ENCODE data around the gene OVCA2. TPM values are rescaled to one million over a fixed set of nuclear protein-coding genes. Genes with fewer than 3 reads are reported as not detected.
A peak's percentile ranks its signal among the peaks of the same experiment; 100 is the strongest.

OVCA2 gene
- total and polyA plus RNA-seq, 12 donors: 15.3 to 47.5 (median 17.7) TPM

- H3K4me3 ChIP-seq: no peak overlapping the region
- 81 to 94% methylated on average over 7 of the region's 7 CpGs for WGBS, 2 donors
- ATAC-seq (no peak), DNase-seq (no peak)
- peaks cover 8 to 41% (median 26%) of the 10 kb centered on the region in 9 donors for H3K4me1 ChIP-seq
- no peaks in the 10 kb centered on the region for H3K9me3 ChIP-seq
- intact Hi-C loops (cut with DNase I): loop anchor here in 4 of 10 donors (5.0 to 10.0 kb wide), 3 partner anchors 133 to 376 kb away; partner anchors contain the start of gene WDR81 (in 2 of the 4)
- no peaks in the 10 kb centered on the region for H3K27me3 ChIP-seq
- TF ChIP-seq CTCF (IDR thresholded peaks at IDR 0.05): no peak
- peaks cover 0 to 76% (median 34%) of the 10 kb centered on the region in 9 donors for H3K36me3 ChIP-seq
- H3K27ac ChIP-seq: no peak overlapping the region
These were observed 1.5 kb upstream of the OVCA2 start for GRCh38 chr17:2040219-2040827.

GRCh38 chr17:2040942-2041560 is 771 bp upstream of the OVCA2 start:
- intact Hi-C loops (cut with DNase I): loop anchor here in 4 of 10 donors (5.0 to 10.0 kb wide), 3 partner anchors 134 to 376 kb away; partner anchors contain the start of gene WDR81 (in 2 of the 4)
- H3K4me1 ChIP-seq: peaks cover 8 to 41% (median 26%) of the 10 kb centered on the region in 9 donors
- no peaks in the 10 kb centered on the region for H3K27me3 ChIP-seq
- H3K27ac ChIP-seq: peak overlapping the region in 9 of 10 donors; percentile 88 to 98 (median 93)
- DNase-seq (no peak), ATAC-seq (peak in 3 of 8 donors; percentile 2 to 25 (median 6))
- no peak for TF ChIP-seq CTCF (IDR thresholded peaks at IDR 0.05)
- 43 to 50% methylated on average over 16 of the region's 16 CpGs for WGBS, 2 donors
- H3K4me3 ChIP-seq: peak overlapping the region; percentile 53 to 97 (median 80)
- no peaks in the 10 kb centered on the region for H3K9me3 ChIP-seq
- H3K36me3 ChIP-seq: peaks cover 0 to 69% (median 31%) of the 10 kb centered on the region in 9 donors

GRCh38 chr17:2042390-2042847 is 597 bp downstream of the OVCA2 start:
- peaks cover 0 to 56% (median 17%) of the 10 kb centered on the region in 9 donors for H3K36me3 ChIP-seq
- H3K27me3 ChIP-seq: no peaks in the 10 kb centered on the region
- no peak for TF ChIP-seq CTCF (IDR thresholded peaks at IDR 0.05)
- H3K27ac ChIP-seq: peak overlapping the region; percentile 72 to 98 (median 93)
- peaks cover 8 to 41% (median 26%) of the 10 kb centered on the region in 9 donors for H3K4me1 ChIP-seq
- WGBS, 2 donors: 15 to 20% methylated on average over 17 of the region's 17 CpGs
- H3K4me3 ChIP-seq: peak overlapping the region; percentile 53 to 97 (median 80)
- no peak for DNase-seq
- intact Hi-C loops (cut with DNase I): loop anchor here in 4 of 10 donors (5.0 to 10.0 kb wide), 3 partner anchors 135 to 378 kb away; partner anchors contain the start of gene WDR81 (in 2 of the 4)
- peak in 7 of 8 donors; percentile 1 to 22 (median 9) for ATAC-seq
- no peaks in the 10 kb centered on the region for H3K9me3 ChIP-seq

GRCh38 chr17:2042933-2043332 is 1.1 kb downstream of the OVCA2 start:
- peak overlapping the region in 7 of 10 donors; percentile 93 to 98 (median 95) for H3K27ac ChIP-seq
- DNase-seq (no peak), ATAC-seq (no peak)
- WGBS, 2 donors: 84 to 90% methylated on average over 5 of the region's 5 CpGs
- TF ChIP-seq CTCF (IDR thresholded peaks at IDR 0.05): no peak
- no peaks in the 10 kb centered on the region for H3K9me3 ChIP-seq
- peaks cover 0 to 4% (median 0%) of the 10 kb centered on the region in 7 donors for H3K27me3 ChIP-seq
- intact Hi-C loops (cut with DNase I): loop anchor here in 4 of 10 donors (5.0 to 10.0 kb wide), 3 partner anchors 136 to 378 kb away; partner anchors contain the start of gene WDR81 (in 2 of the 4)
- H3K36me3 ChIP-seq: peaks cover 0 to 50% (median 14%) of the 10 kb centered on the region in 9 donors
- peak overlapping the region in 7 of 10 donors; percentile 70 to 97 (median 83) for H3K4me3 ChIP-seq
- H3K4me1 ChIP-seq: peaks cover 8 to 41% (median 26%) of the 10 kb centered on the region in 9 donors
